SK-N-SH (cell line): ENCODE measurements around the gene ZNF438.

ENCODE experiments used
- EZH2phosphoT487 ChIP-seq: fragments of 200-600 bp; sonication (generic); IDR thresholded peaks from 2 replicates; pipeline ENCODE4 v1.6.1; 2017; ENCODE audit warnings: low read depth, mixed run types, mild to moderate bottlenecking, antibody characterized with exemption, moderate library complexity, borderline replicate concordance
- GATA2 ChIP-seq: sonication (generic); formaldehyde crosslinking; IDR thresholded peaks from 2 replicates; pipeline ENCODE4 v1.5.0; 2020; ENCODE audit warnings: mild to moderate bottlenecking, missing genetic modification reagents
- POLR2AphosphoS5 ChIP-seq: IDR thresholded peaks from 2 replicates; pipeline ENCODE4 v1.6.1; 2012; ENCODE audit warnings: low read depth, low read length
- RAD21 ChIP-seq: IDR thresholded peaks from 2 replicates; pipeline ENCODE4 v1.6.1; 2012; ENCODE audit warnings: mild to moderate bottlenecking, low read length
- RCOR1 ChIP-seq: fragments of 150-350 bp; IDR thresholded peaks from 2 replicates; pipeline ENCODE4 v1.6.1; 2017; ENCODE audit warnings: antibody characterized with exemption, low read length
- SIN3A ChIP-seq: IDR thresholded peaks from 2 replicates; pipeline ENCODE4 v1.6.1; 2012; ENCODE audit warnings: low read depth, mild to moderate bottlenecking, low read length, moderate library complexity, borderline replicate concordance
- TF ChIP-seq, protein P1 (sequence below): fragments of 200-600 bp; sonication (generic); IDR thresholded peaks from 2 replicates; pipeline ENCODE4 v1.6.1; 2017; ENCODE audit warnings: antibody characterized with exemption, mild to moderate bottlenecking, moderate library complexity
- TF ChIP-seq, protein P2 (sequence below): fragments of 150-350 bp; IDR thresholded peaks from 2 replicates; pipeline ENCODE4 v1.6.1; 2016; ENCODE audit warnings: mild to moderate bottlenecking, low read depth, low read length

DNA sequence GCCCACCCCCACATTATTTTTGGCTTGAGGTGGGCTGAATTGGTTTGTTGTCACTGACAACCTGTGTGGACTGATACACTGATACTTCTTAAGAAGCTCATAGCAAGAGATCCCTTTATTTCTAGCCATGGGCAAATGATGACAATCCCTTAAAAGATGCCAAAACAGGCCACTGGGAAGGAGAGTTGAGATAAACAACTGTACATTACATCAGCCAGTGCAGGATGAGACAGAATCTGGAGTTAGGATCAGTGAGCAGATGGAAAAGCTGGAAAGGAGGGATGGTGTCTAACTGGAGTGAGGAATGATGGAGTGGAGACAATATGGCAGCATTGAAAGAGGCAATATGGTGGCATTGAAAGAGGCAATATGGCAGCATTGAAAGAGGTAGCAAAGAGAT lies 206.2 kb downstream of the ZNF438 start:
- TF ChIP-seq, protein P1, sequence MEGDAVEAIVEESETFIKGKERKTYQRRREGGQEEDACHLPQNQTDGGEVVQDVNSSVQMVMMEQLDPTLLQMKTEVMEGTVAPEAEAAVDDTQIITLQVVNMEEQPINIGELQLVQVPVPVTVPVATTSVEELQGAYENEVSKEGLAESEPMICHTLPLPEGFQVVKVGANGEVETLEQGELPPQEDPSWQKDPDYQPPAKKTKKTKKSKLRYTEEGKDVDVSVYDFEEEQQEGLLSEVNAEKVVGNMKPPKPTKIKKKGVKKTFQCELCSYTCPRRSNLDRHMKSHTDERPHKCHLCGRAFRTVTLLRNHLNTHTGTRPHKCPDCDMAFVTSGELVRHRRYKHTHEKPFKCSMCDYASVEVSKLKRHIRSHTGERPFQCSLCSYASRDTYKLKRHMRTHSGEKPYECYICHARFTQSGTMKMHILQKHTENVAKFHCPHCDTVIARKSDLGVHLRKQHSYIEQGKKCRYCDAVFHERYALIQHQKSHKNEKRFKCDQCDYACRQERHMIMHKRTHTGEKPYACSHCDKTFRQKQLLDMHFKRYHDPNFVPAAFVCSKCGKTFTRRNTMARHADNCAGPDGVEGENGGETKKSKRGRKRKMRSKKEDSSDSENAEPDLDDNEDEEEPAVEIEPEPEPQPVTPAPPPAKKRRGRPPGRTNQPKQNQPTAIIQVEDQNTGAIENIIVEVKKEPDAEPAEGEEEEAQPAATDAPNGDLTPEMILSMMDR, result no peak
- TF ChIP-seq RCOR1 (no peak), SIN3A (no peak), EZH2phosphoT487 (no peak), RAD21 (no peak), GATA2 (CRISPR knock-in tag) (no peak), POLR2AphosphoS5 (no peak)
- TF ChIP-seq, protein P2, sequence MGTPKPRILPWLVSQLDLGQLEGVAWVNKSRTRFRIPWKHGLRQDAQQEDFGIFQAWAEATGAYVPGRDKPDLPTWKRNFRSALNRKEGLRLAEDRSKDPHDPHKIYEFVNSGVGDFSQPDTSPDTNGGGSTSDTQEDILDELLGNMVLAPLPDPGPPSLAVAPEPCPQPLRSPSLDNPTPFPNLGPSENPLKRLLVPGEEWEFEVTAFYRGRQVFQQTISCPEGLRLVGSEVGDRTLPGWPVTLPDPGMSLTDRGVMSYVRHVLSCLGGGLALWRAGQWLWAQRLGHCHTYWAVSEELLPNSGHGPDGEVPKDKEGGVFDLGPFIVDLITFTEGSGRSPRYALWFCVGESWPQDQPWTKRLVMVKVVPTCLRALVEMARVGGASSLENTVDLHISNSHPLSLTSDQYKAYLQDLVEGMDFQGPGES, result no peak
